H9 (cell line): Measurements from ENCODE around the gene TMEM97. TPM values are rescaled to one million over a fixed set of nuclear protein-coding genes. Genes with fewer than 3 reads are reported as not detected.
"Not testable (repeated sequence)": the region's sequence is repeated elsewhere in the genome, so short reads cannot be mapped to it uniquely, and the experiment has no call there.

ENCODE experiments used
- DNase-seq: peaks from one replicate; pipeline ENCODE4 v3.0.0-alpha.2; 2017
- H2AFZ ChIP-seq: one replicate; pipeline ENCODE4 v1.6.1; 2013; ENCODE audit warnings: mild to moderate bottlenecking, low read length, control low read depth, moderate library complexity
- H2AK5ac ChIP-seq: 2 replicates; pipeline ENCODE4 v1.6.1; 2013; ENCODE audit warnings: low read length, control low read depth, mixed read lengths; ENCODE audit not compliant: insufficient read length
- H2BK120ac ChIP-seq: one replicate; pipeline ENCODE4 v1.6.1; 2013; ENCODE audit warnings: low read depth, mild to moderate bottlenecking, low read length, control low read depth, inconsistent platforms; ENCODE audit not compliant: poor library complexity, severe bottlenecking
- H2BK12ac ChIP-seq: 2 replicates; pipeline ENCODE4 v1.6.1; 2013; ENCODE audit warnings: low read length, control low read depth, mixed read lengths, low read depth; ENCODE audit not compliant: insufficient read length
- H2BK15ac ChIP-seq: 2 replicates; pipeline ENCODE4 v1.6.1; 2013; ENCODE audit warnings: low read depth, low read length, control low read depth
- H2BK20ac ChIP-seq: one replicate; pipeline ENCODE4 v1.6.1; 2013; ENCODE audit warnings: low read depth, mild to moderate bottlenecking, low read length, control low read depth, inconsistent platforms; ENCODE audit not compliant: poor library complexity, severe bottlenecking
- H2BK5ac ChIP-seq: 2 replicates; pipeline ENCODE4 v1.6.1; 2013; ENCODE audit warnings: low read length, control low read depth, mixed read lengths; ENCODE audit not compliant: insufficient read length
- H3K14ac ChIP-seq: 2 replicates; pipeline ENCODE4 v1.6.1; 2013; ENCODE audit warnings: low read length, control low read depth; ENCODE audit not compliant: insufficient read depth
- H3K18ac ChIP-seq: 2 replicates; pipeline ENCODE4 v1.6.1; 2013; ENCODE audit warnings: low read depth, mild to moderate bottlenecking, mixed read lengths, low read length, control low read depth; ENCODE audit not compliant: insufficient read length
- H3K23ac ChIP-seq: 2 replicates; pipeline ENCODE4 v1.6.1; 2013; ENCODE audit warnings: low read length, control low read depth, mixed read lengths, low read depth; ENCODE audit not compliant: insufficient read length
- H3K23me2 ChIP-seq: 2 replicates; pipeline ENCODE4 v1.6.1; 2013; ENCODE audit warnings: low read depth, mild to moderate bottlenecking, mixed read lengths, low read length, control low read depth; ENCODE audit not compliant: insufficient read length, poor library complexity, severe bottlenecking
- H3K27ac ChIP-seq: 2 replicates; pipeline ENCODE4 v1.5.1; 2013; ENCODE audit warnings: low read length, control low read depth, mixed read lengths, low read depth; ENCODE audit not compliant: insufficient read length
- H3K27me3 ChIP-seq: 2 replicates; pipeline ENCODE4 v1.6.1; 2013; ENCODE audit warnings: low read length, control low read depth, inconsistent platforms; ENCODE audit not compliant: insufficient read depth
- H3K4ac ChIP-seq: 2 replicates; pipeline ENCODE4 v1.6.1; 2013; ENCODE audit warnings: low read depth, mild to moderate bottlenecking, control low read depth, inconsistent platforms, low read length, moderate library complexity
- H3K4me1 ChIP-seq: 2 replicates; pipeline ENCODE4 v1.6.1; 2013; ENCODE audit warnings: low read length, control low read depth, inconsistent platforms; ENCODE audit not compliant: insufficient read depth
- H3K4me2 ChIP-seq: 2 replicates; pipeline ENCODE4 v1.6.1; 2013; ENCODE audit warnings: low read length, control low read depth, mixed read lengths; ENCODE audit not compliant: insufficient read length, insufficient read depth
- H3K56ac ChIP-seq: 2 replicates; pipeline ENCODE4 v1.6.1; 2013; ENCODE audit warnings: low read depth, mild to moderate bottlenecking, mixed read lengths, low read length, control low read depth; ENCODE audit not compliant: insufficient read length
- H3K79me1 ChIP-seq: 2 replicates; pipeline ENCODE4 v1.6.1; 2013; ENCODE audit warnings: low read depth, mild to moderate bottlenecking, moderate library complexity, low read length, control low read depth, inconsistent platforms; ENCODE audit not compliant: insufficient read depth, poor library complexity, severe bottlenecking
- H3K79me2 ChIP-seq: 2 replicates; pipeline ENCODE4 v1.6.1; 2013; ENCODE audit warnings: low read length, control low read depth, inconsistent platforms; ENCODE audit not compliant: insufficient read depth
- H3K9ac ChIP-seq: 2 replicates; pipeline ENCODE4 v1.6.1; 2013; ENCODE audit warnings: low read length, control low read depth, mixed read lengths; ENCODE audit not compliant: insufficient read length; ENCODE audit errors: extremely low read depth
- H3K9me3 ChIP-seq: one replicate; pipeline ENCODE4 v1.6.1; 2013; ENCODE audit warnings: low read depth, low read length, inconsistent platforms; ENCODE audit not compliant: control insufficient read depth
- H3T11ph ChIP-seq: one replicate; pipeline ENCODE4 v1.6.1; 2013; ENCODE audit warnings: mild to moderate bottlenecking, low read length, control low read depth, inconsistent platforms
- H4K20me1 ChIP-seq: one replicate; pipeline ENCODE4 v1.6.1; 2013; ENCODE audit not compliant: control insufficient read depth, insufficient read length, insufficient read depth
- H4K5ac ChIP-seq: 2 replicates; pipeline ENCODE4 v1.6.1; 2013; ENCODE audit warnings: low read depth, mild to moderate bottlenecking, mixed read lengths, low read length, control low read depth; ENCODE audit not compliant: insufficient read length
- H4K8ac ChIP-seq: replicated peaks from 2 replicates; pipeline ENCODE4 v1.6.1; 2013; ENCODE audit warnings: low read length, control low read depth, mixed read lengths, low read depth; ENCODE audit not compliant: insufficient read length
- H4K91ac ChIP-seq: 2 replicates; pipeline ENCODE4 v1.6.1; 2013; ENCODE audit warnings: low read depth, mild to moderate bottlenecking, moderate library complexity, mixed read lengths, low read length, control low read depth; ENCODE audit not compliant: insufficient read length
- H3K27ac Mint-ChIP-seq, 3 experiments: 2 replicates in 2 of 3; 3 replicates in 1 of 3; pipeline ENCODE4 v1.8.0; 2020 to 2021; ENCODE audit warnings: mixed read lengths in 3 of 3, mild to moderate bottlenecking in 1 of 3, moderate library complexity in 1 of 3
- H3K27me3 Mint-ChIP-seq: 2 replicates; pipeline ENCODE4 v1.8.0; 2021; ENCODE audit warnings: low read depth, mild to moderate bottlenecking, moderate library complexity, mixed read lengths
- H3K36me3 Mint-ChIP-seq, 3 experiments: 2 replicates in 2 of 3; 3 replicates in 1 of 3; pipeline ENCODE4 v1.8.0; 2020 to 2021; ENCODE audit warnings: low read depth in 3 of 3, mixed read lengths in 3 of 3; ENCODE audit not compliant: insufficient read depth in 1 of 3
- H3K4me1 Mint-ChIP-seq, 2 experiments: 2 replicates each; pipeline ENCODE4 v1.8.0; 2020; ENCODE audit warnings: mixed read lengths in 2 of 2
- H3K4me3 Mint-ChIP-seq, 2 experiments: 2 replicates in 1 of 2; 3 replicates in 1 of 2; pipeline ENCODE4 v1.8.0; 2020 to 2021; ENCODE audit warnings: mild to moderate bottlenecking in 2 of 2, mixed read lengths in 2 of 2, moderate library complexity in 1 of 2
- H3K9me3 Mint-ChIP-seq, 2 experiments: 2 replicates in 1 of 2; 3 replicates in 1 of 2; pipeline ENCODE4 v1.8.0; 2020; ENCODE audit warnings: mild to moderate bottlenecking in 2 of 2, mixed read lengths in 2 of 2, moderate library complexity in 1 of 2
- CTCF ChIP-seq: fragments of 200-600 bp; sonication (generic); conservative IDR thresholded peaks from 3 replicates; pipeline ENCODE4 v1.8.0; 2021; ENCODE audit warnings: antibody characterized with exemption, mild to moderate bottlenecking
- WGBS: extraction: QIAGEN DNeasy Blood & Tissue Kit; methylation state at CpG from one replicate; pipeline ENCODE4 v1.1.7; 2013; ENCODE audit warnings: missing lambda C conversion rate, low lambda C conversion rate, mixed read lengths; ENCODE audit not compliant: insufficient read length; ENCODE audit errors: extremely low coverage; 5-methylcytosine and 5-hydroxymethylcytosine counted together
- total RNA-seq: library from RNA; stranded (reverse); gene quantifications from 2 replicates; pipeline ENCODE4 v1.2.1, GENCODE V29; 2021

The TMEM97 gene
- total RNA-seq, 1 experiment from 2014 or later = 116 TPM

- Histone ChIP-seq H3K4ac (no peak overlapping the region), H3K27me3 (no peaks in the 10 kb centered on the region)
Measured at GRCh38 chr17:28272166-28272565, 46.8 kb upstream of the TMEM97 start.

GRCh38 chr17:28273341-28273740, 45.7 kb upstream of the TMEM97 start:
- H4K91ac ChIP-seq, H2AK5ac ChIP-seq, H2BK5ac ChIP-seq, H4K8ac ChIP-seq, H2BK120ac ChIP-seq, H3K27me3 ChIP-seq, H3K79me2 ChIP-seq, H4K20me1 ChIP-seq, H2BK20ac ChIP-seq, H3K4me3 Mint-ChIP-seq, H3T11ph ChIP-seq, H3K9ac ChIP-seq, H2AFZ ChIP-seq, H3K23me2 ChIP-seq, H2BK15ac ChIP-seq, H3K18ac ChIP-seq, H3K4me1 ChIP-seq, H3K14ac ChIP-seq, H3K36me3 Mint-ChIP-seq, H3K9me3 ChIP-seq, DNase-seq, H3K27ac ChIP-seq, H2BK12ac ChIP-seq, H3K4ac ChIP-seq, H3K27me3 Mint-ChIP-seq, H4K5ac ChIP-seq, H3K23ac ChIP-seq, H3K27ac Mint-ChIP-seq, H3K56ac ChIP-seq, H3K4me2 ChIP-seq, H3K79me1 ChIP-seq: not testable (repeated sequence)
- Mint-ChIP-seq H3K9me3 (peaks cover 2 to 21% of the 10 kb centered on the region in 2 experiments; a peak in 4 of 5 replicates), H3K4me1 (peaks cover 19 to 21% of the 10 kb centered on the region in 2 experiments)
- no CpG with 5 or more reads among the region's 5 CpGs for WGBS

More at GRCh38 chr17:28272166-28272565, 46.8 kb upstream of the TMEM97 start:
- no peaks in the 10 kb centered on the region for H3K23me2 ChIP-seq
- no peak for TF ChIP-seq CTCF
- no peak overlapping the region for H3K4me3 Mint-ChIP-seq
- H3K79me2 ChIP-seq = no peaks in the 10 kb centered on the region
- H3K27me3 Mint-ChIP-seq = peaks cover 6% of the 10 kb centered on the region
- no peak overlapping the region for H3K4me2 ChIP-seq
- H3K23ac ChIP-seq = no peak overlapping the region
- H3K27ac Mint-ChIP-seq = no peak overlapping the region
- no peak overlapping the region for H3K18ac ChIP-seq
- H3K79me1 ChIP-seq = no peaks in the 10 kb centered on the region
- H3K4me1 ChIP-seq = no peaks in the 10 kb centered on the region
- H4K8ac ChIP-seq = no peak overlapping the region
- no peak overlapping the region for H2AFZ ChIP-seq
- H3K14ac ChIP-seq = no peak overlapping the region
- H2BK5ac ChIP-seq = no peak overlapping the region
- DNase-seq = no peak
- H4K20me1 ChIP-seq = no peaks in the 10 kb centered on the region
- H3K4me1 Mint-ChIP-seq = peaks cover 19 to 21% of the 10 kb centered on the region in 2 experiments
- no peak overlapping the region for H4K91ac ChIP-seq
- H3K36me3 Mint-ChIP-seq = peaks cover 5 to 14% (median 8%) of the 10 kb centered on the region in 3 experiments
- H3K9me3 Mint-ChIP-seq = peaks cover 10 to 32% of the 10 kb centered on the region in 2 experiments
- no peak overlapping the region for H2AK5ac ChIP-seq
- H2BK15ac ChIP-seq = no peak overlapping the region
- no peak overlapping the region for H2BK12ac ChIP-seq
- no peak overlapping the region for H4K5ac ChIP-seq
- H2BK20ac ChIP-seq = no peak overlapping the region
- no peak overlapping the region for H3T11ph ChIP-seq
- H3K9ac ChIP-seq = no peak overlapping the region
- H2BK120ac ChIP-seq = no peak overlapping the region
- WGBS = no CpG with 5 or more reads among the region's 2 CpGs
- H3K9me3 ChIP-seq = no peaks in the 10 kb centered on the region
- no peak overlapping the region for H3K27ac ChIP-seq
- H3K56ac ChIP-seq = no peak overlapping the region
